BE2C (cell line): ENCODE measurements around the gene GDF11.

Experiments used
- DNase-seq: peaks from one replicate; pipeline ENCODE4 v3.0.0-alpha.2; 2020
- H3K27me3 ChIP-seq: fragments of 250-450 bp; sonication (Bioruptor Pico); 2 replicates; pipeline ENCODE4 v1.5.1; 2020; ENCODE audit warnings: mild to moderate bottlenecking
- H3K36me3 ChIP-seq: fragments of 250-450 bp; sonication (Bioruptor Pico); 2 replicates; pipeline ENCODE4 v1.5.1; 2020; ENCODE audit warnings: mild to moderate bottlenecking
- H3K4me1 ChIP-seq: fragments of 250-450 bp; sonication (Bioruptor Pico); 2 replicates; pipeline ENCODE4 v1.5.1; 2020
- H3K4me3 ChIP-seq: 2 replicates; pipeline ENCODE4 v1.5.1; 2011; ENCODE audit warnings: low read depth, low read length
- H3K9me3 ChIP-seq: fragments of 250-450 bp; sonication (Bioruptor Pico); 2 replicates; pipeline ENCODE4 v1.5.1; 2020
- TF ChIP-seq, protein P1 (sequence below): IDR thresholded peaks from 2 replicates; pipeline ENCODE4 v1.5.1; 2012; ENCODE audit warnings: mild to moderate bottlenecking, low read depth, low read length

The GDF11 gene

DNA sequence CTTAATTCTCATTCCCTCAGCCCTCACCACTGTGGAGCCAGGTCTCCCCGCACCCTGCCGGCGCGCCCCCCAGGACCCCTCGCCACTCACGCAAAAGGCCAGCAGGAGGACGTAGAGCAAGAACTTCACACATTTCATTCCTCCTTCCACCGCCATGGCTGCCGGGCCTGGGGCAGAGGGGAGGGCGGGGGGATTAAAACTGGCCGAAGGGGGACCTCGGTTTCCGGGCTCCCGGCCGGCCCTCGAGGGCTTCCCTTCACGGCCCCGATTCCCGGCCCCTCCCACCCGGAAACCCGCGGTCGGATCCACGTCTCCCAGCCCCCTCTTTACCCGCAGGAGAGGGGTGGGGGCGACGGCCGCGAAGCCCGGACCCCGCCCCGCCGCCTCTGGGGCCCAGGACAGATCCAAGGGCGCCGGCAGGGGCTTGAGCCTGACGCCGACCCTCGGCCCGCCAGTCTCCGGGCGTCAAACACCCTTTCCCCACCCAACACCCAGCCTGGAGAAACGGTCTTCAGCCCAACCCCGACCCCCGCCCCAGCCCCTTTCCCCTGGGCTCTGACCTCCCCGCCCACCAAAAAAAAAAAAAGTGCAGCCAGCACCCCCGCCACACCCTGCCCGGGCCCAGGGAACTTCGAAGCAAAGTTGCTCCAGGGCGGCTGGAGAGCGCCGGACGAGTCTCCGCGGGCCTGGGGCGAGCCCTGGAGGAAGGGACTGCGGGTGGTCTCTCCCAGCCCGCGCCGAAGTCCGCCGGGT, 14.6 kb upstream of the GDF11 start:
- TF ChIP-seq, protein P1, sequence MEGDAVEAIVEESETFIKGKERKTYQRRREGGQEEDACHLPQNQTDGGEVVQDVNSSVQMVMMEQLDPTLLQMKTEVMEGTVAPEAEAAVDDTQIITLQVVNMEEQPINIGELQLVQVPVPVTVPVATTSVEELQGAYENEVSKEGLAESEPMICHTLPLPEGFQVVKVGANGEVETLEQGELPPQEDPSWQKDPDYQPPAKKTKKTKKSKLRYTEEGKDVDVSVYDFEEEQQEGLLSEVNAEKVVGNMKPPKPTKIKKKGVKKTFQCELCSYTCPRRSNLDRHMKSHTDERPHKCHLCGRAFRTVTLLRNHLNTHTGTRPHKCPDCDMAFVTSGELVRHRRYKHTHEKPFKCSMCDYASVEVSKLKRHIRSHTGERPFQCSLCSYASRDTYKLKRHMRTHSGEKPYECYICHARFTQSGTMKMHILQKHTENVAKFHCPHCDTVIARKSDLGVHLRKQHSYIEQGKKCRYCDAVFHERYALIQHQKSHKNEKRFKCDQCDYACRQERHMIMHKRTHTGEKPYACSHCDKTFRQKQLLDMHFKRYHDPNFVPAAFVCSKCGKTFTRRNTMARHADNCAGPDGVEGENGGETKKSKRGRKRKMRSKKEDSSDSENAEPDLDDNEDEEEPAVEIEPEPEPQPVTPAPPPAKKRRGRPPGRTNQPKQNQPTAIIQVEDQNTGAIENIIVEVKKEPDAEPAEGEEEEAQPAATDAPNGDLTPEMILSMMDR: no peak
- Histone ChIP-seq H3K36me3 (peaks cover 18% of the 10 kb centered on the region), H3K27me3 (no peaks in the 10 kb centered on the region), H3K4me3 (peak overlapping the region; percentile 61), H3K4me1 (no peaks in the 10 kb centered on the region; the same call in 1 of the 2 replicates), H3K9me3 (no peaks in the 10 kb centered on the region)
- peak; percentile 61 for DNase-seq

DNA sequence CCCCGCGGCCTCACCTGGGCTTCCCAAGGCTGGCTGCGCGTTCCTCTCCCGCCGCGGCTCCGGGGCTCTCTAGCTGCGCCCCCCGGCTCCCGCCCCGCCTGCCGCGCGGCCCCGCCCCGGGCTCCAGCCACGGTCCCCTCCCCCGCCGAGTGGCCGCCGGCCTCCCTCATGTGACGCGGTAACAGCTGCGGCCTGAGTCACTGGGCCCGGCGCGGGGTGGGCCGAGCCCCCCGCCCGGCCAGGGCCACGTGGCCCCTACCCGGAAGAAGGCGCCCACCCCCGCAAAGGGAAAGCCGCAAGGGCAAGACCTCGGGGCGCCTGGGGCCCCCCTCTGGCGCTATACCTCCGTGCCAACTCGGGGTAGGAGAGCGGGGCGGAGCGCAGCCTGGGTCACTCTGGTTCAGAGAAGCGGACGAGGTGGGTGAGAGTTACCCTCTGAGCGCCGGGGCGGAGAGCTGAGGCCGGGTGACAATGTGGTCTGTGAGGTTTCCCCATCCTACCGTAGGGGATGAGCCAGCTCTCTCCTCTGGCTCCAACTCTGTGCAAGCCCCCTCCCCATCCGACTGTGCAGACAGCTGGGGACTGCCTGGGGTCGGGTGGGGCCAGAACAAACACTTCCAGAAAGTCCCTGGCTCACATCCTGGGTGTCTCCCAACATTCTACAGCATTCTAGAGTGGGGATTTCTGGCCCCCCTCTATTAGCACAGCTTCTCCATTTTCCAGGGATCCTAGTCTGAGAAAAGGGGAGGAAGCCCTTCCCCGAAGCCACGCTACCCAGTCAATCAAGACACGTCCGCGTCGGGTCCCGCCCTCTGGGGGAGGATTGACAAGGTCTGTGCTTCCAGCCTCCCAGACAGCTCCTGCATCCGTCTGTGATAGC, 13.7 kb upstream of the GDF11 start, which contains the start of gene CD63:
CD63 (minus strand) TSS at position 71 of the 880 bp plus-strand sequence. CDS start 668 bp downstream, outside the sequence.
- peak within 1 kb of the TSS; percentile 61 for H3K4me3 ChIP-seq
- no peaks in the 10 kb centered on the region for H3K9me3 ChIP-seq
- H3K36me3 ChIP-seq: peaks cover 13% of the 10 kb centered on the region
- TF ChIP-seq, protein P1: no peak
- DNase-seq: peak; percentile 94
- no peaks in the 10 kb centered on the region; the same call in 1 of the 2 replicates for H3K4me1 ChIP-seq
- H3K27me3 ChIP-seq: no peaks in the 10 kb centered on the region

DNA sequence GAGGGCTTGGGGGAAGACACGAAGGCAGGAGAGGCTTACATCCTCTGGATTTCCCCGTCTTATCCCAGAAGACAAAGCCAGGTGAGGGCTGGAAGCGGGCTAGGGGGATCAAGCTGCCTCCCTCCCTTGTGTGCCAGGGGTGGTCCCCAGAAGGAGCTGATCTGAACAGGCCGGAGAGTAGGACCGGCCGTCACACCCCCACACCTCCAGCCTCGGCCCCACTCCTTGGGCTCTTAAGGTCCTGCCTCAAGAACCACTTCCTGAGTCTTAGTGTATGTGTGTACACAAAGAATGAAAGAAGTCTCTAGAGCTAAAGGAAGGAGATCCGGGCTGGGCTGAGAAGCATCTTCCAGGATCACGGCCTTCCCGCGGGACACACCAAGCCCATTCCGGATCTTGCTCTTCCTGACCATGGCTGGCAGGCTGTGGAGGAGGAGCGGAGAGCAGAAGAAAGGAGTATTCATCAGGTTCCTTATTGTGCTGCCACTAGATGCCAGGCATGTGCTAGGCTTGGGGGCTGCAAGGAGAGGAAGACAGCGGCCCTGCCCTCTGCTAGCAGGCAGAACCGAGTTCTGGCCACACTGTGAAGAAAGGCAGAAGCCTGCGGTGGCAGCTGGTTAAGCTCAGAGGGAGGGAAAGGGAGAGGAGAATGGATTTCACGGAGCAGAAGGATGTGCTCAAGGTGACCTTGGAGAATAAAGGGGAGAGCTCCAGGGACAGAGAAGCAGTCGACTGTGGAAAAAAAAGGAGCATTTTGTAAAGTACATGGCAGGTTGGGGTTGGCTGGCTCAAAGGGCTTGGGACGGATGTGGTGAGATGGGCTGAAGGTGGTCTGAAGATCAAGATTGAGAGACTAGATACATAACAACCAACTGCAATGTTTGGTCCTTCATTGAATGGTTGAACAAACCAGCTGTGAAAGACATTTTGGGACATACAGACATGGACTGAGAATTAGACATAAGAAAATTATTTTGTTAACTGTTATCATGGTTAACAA, 12.8 kb upstream of the GDF11 start:
- TF ChIP-seq, protein P1: no peak
- H3K4me1 ChIP-seq: no peaks in the 10 kb centered on the region; the same call in 1 of the 2 replicates
- peaks cover 6% of the 10 kb centered on the region for H3K36me3 ChIP-seq
- H3K27me3 ChIP-seq: no peaks in the 10 kb centered on the region
- DNase-seq: peak; percentile 63
- H3K4me3 ChIP-seq: peak overlapping the region; percentile 61
- no peaks in the 10 kb centered on the region for H3K9me3 ChIP-seq

DNA sequence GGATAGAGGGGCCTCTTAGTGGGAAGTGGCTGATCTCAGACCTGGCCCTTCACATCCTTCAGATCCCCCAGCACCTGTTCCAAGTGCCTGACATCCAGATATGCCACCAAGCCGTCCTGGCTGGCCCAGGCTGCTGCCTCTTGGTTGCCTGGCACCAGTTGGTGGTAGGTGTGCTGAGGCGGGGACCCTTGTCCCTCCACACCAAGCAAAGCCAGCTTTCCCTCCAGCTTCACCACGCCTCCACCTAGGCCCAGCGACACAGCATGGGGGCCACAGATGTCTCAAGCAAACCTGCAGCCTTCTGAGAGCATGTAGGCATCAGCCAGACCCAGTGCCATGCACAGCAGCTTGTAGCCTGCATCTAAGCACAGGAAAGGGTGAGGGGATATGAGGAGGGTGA, 10.6 kb upstream of the GDF11 start:
- Histone ChIP-seq H3K4me3 (no peak overlapping the region), H3K9me3 (no peaks in the 10 kb centered on the region), H3K27me3 (no peaks in the 10 kb centered on the region), H3K4me1 (peaks cover 4% of the 10 kb centered on the region; the same call in 1 of the 2 replicates), H3K36me3 (no peaks in the 10 kb centered on the region)
- TF ChIP-seq, protein P1: no peak
- DNase-seq: no peak

DNA sequence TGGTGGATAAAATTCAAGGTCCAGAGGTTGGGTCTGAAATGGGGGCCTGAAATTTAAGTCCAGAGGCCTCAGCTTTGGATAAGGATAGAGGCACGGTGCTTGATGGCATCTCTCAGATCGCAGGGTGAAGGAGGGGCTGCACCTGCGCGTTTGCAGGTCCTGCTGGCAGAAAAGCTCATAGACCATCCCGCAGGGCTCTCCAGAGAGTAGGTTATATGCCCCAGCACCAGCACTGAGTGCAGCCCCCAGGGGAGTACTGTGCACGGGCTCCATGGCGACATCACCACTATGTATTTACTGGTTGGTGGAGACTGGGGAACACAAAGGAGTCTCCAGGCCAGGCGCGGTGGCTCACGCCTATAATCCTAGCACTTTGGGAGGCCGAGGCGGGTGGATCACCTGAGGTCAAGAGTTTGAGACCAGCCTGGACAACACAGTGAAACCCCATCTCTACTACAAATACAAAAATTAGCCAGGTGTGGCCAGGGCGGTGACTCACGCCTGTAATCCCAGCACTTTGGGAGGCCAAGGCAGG, 9.8 kb upstream of the GDF11 start:
- Histone ChIP-seq H3K4me3 (no peak overlapping the region), H3K9me3 (no peaks in the 10 kb centered on the region), H3K36me3 (no peaks in the 10 kb centered on the region), H3K27me3 (no peaks in the 10 kb centered on the region), H3K4me1 (peaks cover 7% of the 10 kb centered on the region; the same call in 1 of the 2 replicates)
- peak; percentile 35 for DNase-seq
- TF ChIP-seq, protein P1: no peak
